Fibroblast of lung (primary cell): ENCODE data around the gene ELOVL4.

Source experiments
- EZH2 ChIP-seq: IDR thresholded peaks from 2 replicates; pipeline ENCODE4 v1.5.1; 2012; ENCODE audit warnings: low read length, control low read depth, mild to moderate bottlenecking; ENCODE audit errors: missing control alignments
- TF ChIP-seq, protein P1 (sequence below), 2 donors: IDR thresholded peaks in 1 of 2; conservative IDR thresholded peaks in 1 of 2; 1 replicate in 1 of 2; 2 replicates in 1 of 2; pipeline ENCODE4 v1.5.1; 2011 to 2012; ENCODE audit warnings: low read length in 2 of 2, control low read depth in 1 of 2, inconsistent platforms in 1 of 2, low read depth in 1 of 2, mild to moderate bottlenecking in 1 of 2

DNA sequence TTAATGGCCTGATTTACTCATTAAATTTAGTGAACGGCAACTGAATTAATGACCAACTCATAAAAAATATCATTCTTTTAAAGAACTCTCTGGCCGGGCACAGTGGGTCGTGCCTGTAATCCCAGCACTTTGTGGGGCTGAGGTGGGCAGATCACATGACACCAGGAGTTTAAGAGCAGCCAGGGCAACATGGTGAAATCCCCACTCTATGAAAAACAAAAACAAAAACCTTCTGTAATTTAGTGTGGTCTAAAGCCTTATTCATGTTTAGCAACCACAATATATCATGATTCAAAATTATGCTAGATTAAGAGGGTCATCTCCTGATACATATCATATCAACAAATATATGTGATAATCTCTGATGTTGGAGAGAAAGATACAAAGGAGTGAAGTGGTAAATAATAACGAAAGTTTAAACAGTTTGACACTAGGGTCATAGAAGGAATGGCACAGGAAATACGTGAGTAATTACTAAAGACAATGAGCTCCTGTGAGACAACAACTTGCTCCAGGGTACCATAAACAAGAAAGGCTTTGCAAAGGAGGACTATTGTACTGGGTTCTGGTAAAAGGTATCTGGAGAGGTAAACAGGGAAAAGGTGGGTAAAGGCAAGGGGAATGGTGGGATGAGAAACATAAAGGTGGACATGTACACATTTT lies 5.7 kb downstream of the ELOVL4 start:
- TF ChIP-seq, protein P1, sequence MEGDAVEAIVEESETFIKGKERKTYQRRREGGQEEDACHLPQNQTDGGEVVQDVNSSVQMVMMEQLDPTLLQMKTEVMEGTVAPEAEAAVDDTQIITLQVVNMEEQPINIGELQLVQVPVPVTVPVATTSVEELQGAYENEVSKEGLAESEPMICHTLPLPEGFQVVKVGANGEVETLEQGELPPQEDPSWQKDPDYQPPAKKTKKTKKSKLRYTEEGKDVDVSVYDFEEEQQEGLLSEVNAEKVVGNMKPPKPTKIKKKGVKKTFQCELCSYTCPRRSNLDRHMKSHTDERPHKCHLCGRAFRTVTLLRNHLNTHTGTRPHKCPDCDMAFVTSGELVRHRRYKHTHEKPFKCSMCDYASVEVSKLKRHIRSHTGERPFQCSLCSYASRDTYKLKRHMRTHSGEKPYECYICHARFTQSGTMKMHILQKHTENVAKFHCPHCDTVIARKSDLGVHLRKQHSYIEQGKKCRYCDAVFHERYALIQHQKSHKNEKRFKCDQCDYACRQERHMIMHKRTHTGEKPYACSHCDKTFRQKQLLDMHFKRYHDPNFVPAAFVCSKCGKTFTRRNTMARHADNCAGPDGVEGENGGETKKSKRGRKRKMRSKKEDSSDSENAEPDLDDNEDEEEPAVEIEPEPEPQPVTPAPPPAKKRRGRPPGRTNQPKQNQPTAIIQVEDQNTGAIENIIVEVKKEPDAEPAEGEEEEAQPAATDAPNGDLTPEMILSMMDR (conservative IDR thresholded peaks at IDR 0.05 in 1 of 2, IDR thresholded peaks at IDR 0.05 in 1 of 2; ENCODE audit: low read depth in 1 of 2, low read length in 2 of 2) = no peak
- TF ChIP-seq EZH2 = no peak
